ENCODE measurements around the gene CXCR4.

The CXCR4 gene

GRCh38 chr2:136113209-136113971 lies 4.6 kb downstream of the CXCR4 start:
- Histone ChIP-seq H3K36me3 (ENCODE audit: control insufficient read depth, low read length) (peaks cover 56% of the 10 kb centered on the region), H4K20me1 (ENCODE audit: control insufficient read depth, insufficient read depth, low read depth, low read length) (peaks cover 23% of the 10 kb centered on the region), H3K4me1 (ENCODE audit: control insufficient read depth, low read length) (peaks cover 78% of the 10 kb centered on the region), H3K4me2 (ENCODE audit: low read length) (peak overlapping the region; percentile 73), H3K27me3 (ENCODE audit: control insufficient read depth, low read length) (no peaks in the 10 kb centered on the region; the same call in 1 of the 2 replicates), H3K9me2 (replicated peaks; ENCODE audit: control insufficient read depth, low read length) (no peaks in the 10 kb centered on the region), H3K9me3 (ENCODE audit: control insufficient read depth, insufficient read depth, low read length) (no peaks in the 10 kb centered on the region), H3K79me2 (ENCODE audit: control insufficient read depth, low read length) (peaks cover 53% of the 10 kb centered on the region), H3K27ac (ENCODE audit: low read depth, low read length) (peak overlapping the region; percentile 91), H3K4me3 (ENCODE audit: low read length) (peak overlapping the region; percentile 94), H3F3A (ENCODE audit: control insufficient read depth, insufficient read depth) (peaks cover 62% of the 10 kb centered on the region)
- TF ChIP-seq CTCF (IDR thresholded peaks at IDR 0.05; ENCODE audit: low read depth, low read length, poor library complexity, severe bottlenecking): no peak
- no peak for TF ChIP-seq EZH2phosphoT487 (IDR thresholded peaks at IDR 0.05; ENCODE audit: borderline replicate concordance, low read length)

GRCh38 chr2:136112317-136113208 lies 5.4 kb downstream of the CXCR4 start:
- Histone ChIP-seq H3K79me2 (ENCODE audit: control insufficient read depth, low read length) (peaks cover 45% of the 10 kb centered on the region), H3K4me1 (ENCODE audit: control insufficient read depth, low read length) (peaks cover 86% of the 10 kb centered on the region), H4K20me1 (ENCODE audit: control insufficient read depth, insufficient read depth, low read depth, low read length) (peaks cover 23% of the 10 kb centered on the region), H3K4me3 (ENCODE audit: low read length) (peak overlapping the region; percentile 94), H3K36me3 (ENCODE audit: control insufficient read depth, low read length) (peaks cover 53% of the 10 kb centered on the region), H3F3A (ENCODE audit: control insufficient read depth, insufficient read depth) (peaks cover 69% of the 10 kb centered on the region), H3K27ac (ENCODE audit: low read depth, low read length) (peak overlapping the region; percentile 91), H3K4me2 (ENCODE audit: low read length) (peak overlapping the region; percentile 73), H3K27me3 (ENCODE audit: control insufficient read depth, low read length) (no peaks in the 10 kb centered on the region), H3K9me2 (replicated peaks; ENCODE audit: control insufficient read depth, low read length) (no peaks in the 10 kb centered on the region), H3K9me3 (ENCODE audit: control insufficient read depth, insufficient read depth, low read length) (no peaks in the 10 kb centered on the region)
- no peak for TF ChIP-seq CTCF (IDR thresholded peaks at IDR 0.05; ENCODE audit: low read depth, low read length, poor library complexity, severe bottlenecking)
- TF ChIP-seq EZH2phosphoT487 (IDR thresholded peaks at IDR 0.05; ENCODE audit: borderline replicate concordance, low read length): no peak

GRCh38 chr2:136111711-136112110 lies 6.2 kb downstream of the CXCR4 start:
- H3K9me2 ChIP-seq (replicated peaks; ENCODE audit: control insufficient read depth, low read length): no peaks in the 10 kb centered on the region
- H4K20me1 ChIP-seq (ENCODE audit: control insufficient read depth, insufficient read depth, low read depth, low read length): peaks cover 23% of the 10 kb centered on the region
- H3K36me3 ChIP-seq (ENCODE audit: control insufficient read depth, low read length): peaks cover 44% of the 10 kb centered on the region
- no peaks in the 10 kb centered on the region for H3K9me3 ChIP-seq (ENCODE audit: control insufficient read depth, insufficient read depth, low read length)
- H3K4me3 ChIP-seq (ENCODE audit: low read length): peak overlapping the region; percentile 41; the same call in 1 of the 2 replicates
- H3K4me2 ChIP-seq (ENCODE audit: low read length): peak overlapping the region; percentile 73
- peaks cover 95% of the 10 kb centered on the region for H3K4me1 ChIP-seq (ENCODE audit: control insufficient read depth, low read length)
- peaks cover 76% of the 10 kb centered on the region for H3F3A ChIP-seq (ENCODE audit: control insufficient read depth, insufficient read depth)
- H3K27ac ChIP-seq (ENCODE audit: low read depth, low read length): peak overlapping the region; percentile 91; the same call in 1 of the 2 replicates
- no peak for TF ChIP-seq EZH2phosphoT487 (IDR thresholded peaks at IDR 0.05; ENCODE audit: borderline replicate concordance, low read length)
- TF ChIP-seq CTCF (IDR thresholded peaks at IDR 0.05; ENCODE audit: low read depth, low read length, poor library complexity, severe bottlenecking): no peak
- H3K79me2 ChIP-seq (ENCODE audit: control insufficient read depth, low read length): peaks cover 37% of the 10 kb centered on the region
- no peaks in the 10 kb centered on the region for H3K27me3 ChIP-seq (ENCODE audit: control insufficient read depth, low read length)

Data from DOHH2 (cell line).